H54 (cell line): ENCODE data around the gene SLC25A45.

Experiments used
- DNase-seq: peaks from one replicate; pipeline ENCODE4 v3.0.0; 2011; ENCODE audit warnings: low spot score, mixed read lengths; ENCODE audit not compliant: insufficient read length
- FAIRE-seq: peaks from 3 replicates; lab custom pipeline; 2011; peaks lifted over from hg19 to GRCh38; lab: Jason Lieb, UNC
- POLR2A ChIP-seq: IDR thresholded peaks from 2 replicates; pipeline ENCODE4 v1.6.1; 2011; ENCODE audit warnings: low read depth, mild to moderate bottlenecking, low read length

The SLC25A45 gene

GRCh38 chr11:65378928-65379638 lies 3.4 kb downstream of the SLC25A45 start:
- DNase-seq, result no peak
- TF ChIP-seq POLR2A, result no peak
- FAIRE-seq, result no peak

DNA sequence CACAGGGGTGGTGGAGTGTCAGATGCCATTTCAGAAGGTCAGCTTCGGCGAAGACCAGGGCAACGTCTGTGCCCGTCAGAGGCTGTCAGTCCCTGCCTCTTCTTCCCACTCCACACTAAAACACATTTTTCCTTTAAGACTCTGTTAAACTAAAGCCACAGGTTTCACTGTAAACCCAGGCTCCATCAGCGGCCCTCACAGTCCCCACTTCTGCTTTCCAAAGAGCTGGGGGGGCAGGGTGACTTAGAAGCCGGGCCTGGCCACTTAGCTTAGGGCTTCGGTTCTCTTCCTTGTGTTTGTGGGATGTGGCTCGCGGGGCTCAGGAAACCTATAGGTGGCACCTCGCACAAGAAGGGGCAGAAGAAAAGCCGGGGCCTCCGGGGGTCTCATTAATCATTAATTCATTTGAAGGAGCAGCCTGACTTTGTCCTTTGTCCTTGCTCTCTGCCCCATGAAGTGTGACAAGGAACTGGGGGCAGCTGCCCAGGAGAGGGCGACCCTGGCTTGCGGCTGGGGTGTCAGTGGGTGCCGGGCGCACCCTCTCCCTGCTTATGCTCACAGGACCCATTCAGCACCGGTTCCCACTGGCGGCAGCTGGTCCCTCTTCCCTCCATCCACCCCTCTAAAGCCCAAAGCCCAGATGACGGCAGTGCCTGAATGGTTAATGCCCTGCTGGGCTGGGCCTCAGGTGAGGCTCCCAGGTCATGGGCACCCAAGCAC lies 4.1 kb downstream of the SLC25A45 start:
- FAIRE-seq, result no peak
- no peak for DNase-seq
- TF ChIP-seq POLR2A, result no peak

DNA sequence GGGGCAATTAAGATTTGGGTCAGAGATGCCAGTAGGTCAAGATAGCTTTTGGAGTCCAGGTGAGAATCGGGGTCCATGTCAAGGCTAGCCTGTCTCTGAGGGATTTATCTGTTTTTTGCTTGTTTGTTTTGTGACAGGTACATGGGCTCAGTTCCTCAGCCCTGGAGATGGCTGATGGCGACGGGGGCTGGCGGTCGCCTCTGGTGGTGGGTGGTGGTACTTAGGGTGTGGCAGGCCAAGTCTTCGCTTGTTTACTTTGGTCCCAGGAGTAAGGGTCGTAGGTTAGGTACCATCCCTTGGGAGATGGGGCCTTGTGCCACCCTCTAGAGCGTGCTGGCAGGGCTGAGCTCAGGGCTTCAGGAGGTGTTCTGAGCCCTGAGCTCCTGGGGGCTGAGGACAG lies 4.7 kb downstream of the SLC25A45 start:
- TF ChIP-seq POLR2A, result no peak
- FAIRE-seq (no peak), DNase-seq (no peak)

- no peak for TF ChIP-seq POLR2A
- no peak for FAIRE-seq
- no peak for DNase-seq
These were observed 5.4 kb downstream of the SLC25A45 start for GRCh38 chr11:65377036-65377435.

- TF ChIP-seq POLR2A, result no peak
- no peak for FAIRE-seq
- no peak for DNase-seq
These were observed 6.2 kb downstream of the SLC25A45 start for GRCh38 chr11:65376138-65376713.

- FAIRE-seq (no peak), DNase-seq (no peak)
- no peak for TF ChIP-seq POLR2A
These were observed 7.4 kb downstream of the SLC25A45 start for GRCh38 chr11:65375012-65375411.

DNA sequence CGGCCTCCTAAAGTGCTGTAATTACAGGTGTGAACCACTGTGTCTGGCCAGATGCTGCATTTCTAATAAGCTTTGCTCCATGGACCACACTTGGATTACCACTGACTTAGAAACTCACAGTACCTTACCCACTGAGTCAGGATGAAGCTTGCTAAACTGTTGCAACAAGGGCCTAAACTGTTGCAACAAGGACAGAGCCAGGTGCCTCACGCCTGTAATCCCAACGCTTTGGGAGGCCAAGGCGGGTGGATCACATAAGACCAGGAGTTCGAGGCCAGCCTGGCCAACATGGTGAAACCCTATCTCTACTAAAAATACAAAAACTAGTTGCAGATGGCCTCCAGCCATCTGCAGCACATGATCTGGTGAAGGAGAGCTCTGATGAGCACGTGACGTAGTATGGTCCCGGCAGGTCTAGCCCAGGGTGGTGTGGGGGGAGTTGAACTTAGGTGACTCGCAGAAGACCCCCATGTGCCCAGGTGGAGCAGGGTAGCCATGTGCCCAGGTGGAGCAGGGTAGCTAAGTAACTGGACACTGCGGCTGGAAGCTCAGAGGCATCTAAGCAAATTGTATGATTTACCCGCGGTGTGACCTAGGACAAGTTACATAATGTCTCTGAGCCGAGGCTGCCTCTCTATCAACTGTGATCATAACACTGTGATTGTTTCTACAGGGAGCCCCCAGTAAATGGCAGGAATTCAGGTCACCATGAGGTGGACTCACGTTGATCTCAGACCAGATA lies 8.4 kb downstream of the SLC25A45 start:
- TF ChIP-seq POLR2A, result no peak
- DNase-seq, result no peak
- no peak for FAIRE-seq

GRCh38 chr11:65370659-65371049 lies 11.8 kb downstream of the SLC25A45 start:
- DNase-seq (no peak), FAIRE-seq (no peak)
- no peak for TF ChIP-seq POLR2A

DNA sequence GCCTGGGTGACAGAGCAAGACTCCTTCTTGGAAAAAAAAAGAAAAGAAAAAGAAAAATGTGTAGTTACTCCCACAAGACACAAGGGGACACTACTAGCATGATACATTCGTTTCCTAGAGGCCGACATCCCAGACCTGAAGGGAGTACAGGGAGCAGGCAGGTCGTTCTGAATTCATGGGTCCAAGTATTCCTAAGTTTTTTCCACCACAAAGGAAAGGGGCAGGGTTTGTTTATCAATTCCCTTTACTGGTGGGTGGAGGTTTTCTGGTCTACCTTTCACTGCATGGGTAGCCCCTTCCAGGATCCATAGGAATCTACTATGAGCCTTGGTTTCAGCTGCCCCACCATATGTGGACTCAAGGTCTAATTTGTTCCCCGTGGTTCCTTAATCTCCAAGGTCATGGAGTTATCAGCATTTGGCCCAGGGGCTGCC lies 16.1 kb downstream of the SLC25A45 start:
- no peak for TF ChIP-seq POLR2A
- no peak for FAIRE-seq
- DNase-seq, result no peak

DNA sequence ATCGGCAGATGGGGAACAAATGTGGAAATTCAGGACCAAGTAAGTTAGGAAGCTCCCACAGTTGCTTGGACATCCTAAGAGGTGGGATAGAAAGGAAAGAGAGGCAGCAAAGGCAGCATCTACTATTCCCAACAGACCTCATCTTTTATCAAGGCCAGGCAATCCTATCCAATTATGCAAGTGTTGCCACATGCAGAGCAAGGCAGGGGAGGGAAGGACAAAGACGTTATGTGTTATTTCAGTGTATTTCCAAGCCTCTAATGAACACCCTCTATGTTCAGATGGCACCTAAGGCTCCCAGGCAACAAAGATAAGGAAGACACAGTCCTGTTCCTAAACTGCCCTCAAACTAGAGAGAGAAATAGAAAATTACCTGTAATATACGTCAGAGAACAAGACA lies 18.7 kb downstream of the SLC25A45 start:
- FAIRE-seq, result no peak
- TF ChIP-seq POLR2A, result no peak
- DNase-seq, result no peak

GRCh38 chr11:65362966-65363365 lies 19.5 kb downstream of the SLC25A45 start:
- no peak for TF ChIP-seq POLR2A
- DNase-seq, result no peak
- FAIRE-seq, result no peak

- no peak for TF ChIP-seq POLR2A
- FAIRE-seq (no peak), DNase-seq (no peak)
These were observed 20.0 kb downstream of the SLC25A45 start for GRCh38 chr11:65362320-65362931.

- TF ChIP-seq POLR2A, result no peak
- FAIRE-seq (no peak), DNase-seq (no peak)
These were observed 24.5 kb downstream of the SLC25A45 start for GRCh38 chr11:65357856-65358356.
